Hepatic stellate cell (primary cell): ENCODE results near the gene RPL41.

ENCODE experiments used
- DNase-seq: peaks from one replicate; pipeline ENCODE4 v3.0.0; 2011; ENCODE audit warnings: low spot score

RPL41 gene

DNA sequence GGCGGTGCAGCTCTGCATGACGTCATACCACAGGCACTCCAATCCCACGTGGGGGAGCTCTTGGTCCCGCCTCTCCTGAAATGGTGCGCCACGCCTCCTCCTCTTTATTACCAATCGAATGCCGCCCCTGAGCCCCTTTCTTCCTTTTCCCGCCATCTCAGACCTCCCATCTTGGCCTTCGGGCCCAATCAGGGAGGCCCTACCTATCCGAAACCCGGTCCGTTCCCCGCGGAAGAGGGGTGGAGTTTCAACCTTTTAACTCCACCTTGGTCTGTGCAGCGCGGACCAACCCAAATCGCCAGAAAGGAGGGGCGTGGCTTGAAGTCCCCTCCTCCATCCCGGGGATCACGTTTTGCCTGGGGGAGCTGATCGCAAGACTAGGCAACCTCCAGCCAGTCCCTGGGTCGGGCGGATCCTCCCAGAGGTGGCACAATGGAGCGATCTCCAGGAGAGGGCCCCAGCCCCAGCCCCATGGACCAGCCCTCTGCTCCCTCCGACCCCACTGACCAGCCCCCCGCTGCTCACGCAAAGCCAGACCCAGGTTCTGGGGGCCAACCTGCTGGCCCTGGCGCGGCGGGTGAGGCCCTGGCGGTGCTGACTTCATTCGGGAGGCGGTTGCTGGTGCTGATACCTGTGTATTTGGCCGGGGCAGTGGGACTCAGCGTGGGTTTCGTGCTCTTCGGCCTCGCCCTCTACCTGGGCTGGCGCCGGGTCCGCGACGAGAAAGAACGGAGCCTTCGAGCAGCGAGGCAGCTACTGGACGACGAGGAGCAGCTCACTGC is 11.6 kb downstream of the RPL41 start, which contains the start of gene ESYT1:
Gene ESYT1 (plus strand): TSS at position 380 of the 782 bp plus-strand sequence. CDS start 53 bp downstream, at position 433.
- DNase-seq = peak; percentile 98

DNA sequence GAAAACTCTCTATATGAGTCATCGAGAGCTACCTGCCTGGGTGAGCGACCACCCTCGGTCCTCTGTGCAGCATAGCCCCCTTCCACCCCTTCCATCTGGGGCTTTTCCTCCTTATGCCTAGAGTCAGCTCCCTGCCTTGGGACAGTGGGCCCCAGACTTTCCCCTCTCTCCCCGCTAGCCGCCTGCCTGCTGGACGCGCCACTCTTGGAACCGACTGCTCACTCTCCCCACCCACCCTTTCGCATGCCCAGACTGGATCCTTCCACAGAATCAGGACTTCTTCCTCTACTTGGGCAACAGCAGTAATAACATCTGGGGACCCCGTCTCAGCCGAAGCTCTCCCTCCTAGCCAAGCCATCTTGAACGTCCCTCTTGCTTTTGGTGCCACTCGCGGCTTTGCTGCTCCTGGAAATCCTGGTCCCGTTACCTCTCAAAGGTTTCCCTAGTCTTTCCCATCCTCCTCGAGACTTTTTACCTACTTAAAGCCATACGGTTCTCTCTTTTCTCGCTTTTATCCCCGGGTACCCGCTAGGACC is 12.3 kb downstream of the RPL41 start:
- peak; percentile 47 for DNase-seq

DNA sequence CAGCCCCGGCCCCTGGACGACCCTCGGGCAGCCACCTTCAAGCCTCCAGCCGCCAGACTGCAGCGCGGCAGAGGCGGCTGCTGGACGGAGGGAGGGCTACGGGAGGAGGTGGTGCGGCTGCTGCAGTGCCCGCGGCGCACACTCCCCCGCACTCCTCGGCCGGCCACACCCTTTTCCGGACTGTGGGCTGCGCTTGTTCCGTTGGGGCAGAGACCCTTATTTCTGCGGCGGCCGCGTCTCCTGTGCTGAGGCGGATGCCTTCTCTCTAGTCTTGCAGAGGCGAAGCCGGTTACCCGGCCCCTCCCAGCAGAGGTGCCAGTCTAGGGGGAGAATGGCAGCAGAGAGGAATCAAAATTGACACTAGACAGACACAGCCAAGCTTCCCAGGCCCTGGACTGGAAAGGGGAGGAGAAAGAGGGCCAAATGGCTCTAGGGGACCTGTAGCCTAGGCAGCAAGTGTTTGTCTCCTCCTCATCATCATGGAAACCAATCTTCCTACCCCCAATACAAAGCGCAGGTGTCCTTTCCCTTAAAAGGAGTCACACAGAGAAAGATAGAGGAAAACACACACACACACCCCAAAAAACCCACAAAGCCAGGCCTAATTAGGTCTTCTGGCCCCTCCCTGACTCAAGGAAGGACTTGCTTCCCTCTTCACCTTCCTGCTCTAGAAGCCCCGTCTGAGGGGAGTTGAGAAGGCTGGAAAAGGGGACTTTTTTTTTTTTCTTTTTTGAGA is 12.9 kb downstream of the RPL41 start:
- DNase-seq = peak; percentile 60

GRCh38 chr12:56129942-56130495 is 13.6 kb downstream of the RPL41 start:
- no peak for DNase-seq

GRCh38 chr12:56130876-56131275 is 14.4 kb downstream of the RPL41 start:
- DNase-seq = no peak

- no peak for DNase-seq
Observed at GRCh38 chr12:56134897-56135296, 18.5 kb downstream of the RPL41 start.

DNA sequence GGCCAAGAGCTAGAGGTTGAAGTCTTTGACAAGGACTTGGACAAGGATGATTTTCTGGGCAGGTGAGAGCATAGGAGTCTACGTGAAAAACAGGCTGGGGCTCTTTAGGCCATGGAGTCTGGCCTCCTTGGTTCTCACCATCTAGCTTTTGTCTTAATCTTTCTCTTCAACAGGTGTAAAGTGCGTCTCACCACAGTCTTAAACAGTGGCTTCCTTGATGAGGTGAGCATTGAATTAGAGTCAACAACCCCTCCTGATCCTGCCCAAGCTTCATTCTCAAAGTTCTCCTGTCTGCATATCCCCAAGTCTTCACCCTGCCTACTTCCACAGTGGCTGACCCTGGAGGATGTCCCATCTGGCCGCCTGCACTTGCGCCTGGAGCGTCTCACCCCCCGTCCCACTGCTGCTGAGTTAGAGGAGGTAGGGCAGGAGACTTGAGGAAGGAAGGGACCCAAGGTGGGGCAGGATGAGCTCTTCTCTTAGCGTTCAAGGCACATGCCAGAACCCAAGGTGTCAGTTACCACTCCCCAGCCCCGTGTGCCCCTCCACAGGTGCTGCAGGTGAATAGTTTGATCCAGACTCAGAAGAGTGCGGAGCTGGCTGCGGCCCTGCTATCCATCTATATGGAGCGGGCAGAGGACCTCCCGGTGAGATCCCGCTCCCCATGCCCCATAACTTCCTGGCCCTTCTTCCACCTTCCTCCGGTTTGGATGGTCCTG is 21.6 kb downstream of the RPL41 start:
- no peak for DNase-seq

DNA sequence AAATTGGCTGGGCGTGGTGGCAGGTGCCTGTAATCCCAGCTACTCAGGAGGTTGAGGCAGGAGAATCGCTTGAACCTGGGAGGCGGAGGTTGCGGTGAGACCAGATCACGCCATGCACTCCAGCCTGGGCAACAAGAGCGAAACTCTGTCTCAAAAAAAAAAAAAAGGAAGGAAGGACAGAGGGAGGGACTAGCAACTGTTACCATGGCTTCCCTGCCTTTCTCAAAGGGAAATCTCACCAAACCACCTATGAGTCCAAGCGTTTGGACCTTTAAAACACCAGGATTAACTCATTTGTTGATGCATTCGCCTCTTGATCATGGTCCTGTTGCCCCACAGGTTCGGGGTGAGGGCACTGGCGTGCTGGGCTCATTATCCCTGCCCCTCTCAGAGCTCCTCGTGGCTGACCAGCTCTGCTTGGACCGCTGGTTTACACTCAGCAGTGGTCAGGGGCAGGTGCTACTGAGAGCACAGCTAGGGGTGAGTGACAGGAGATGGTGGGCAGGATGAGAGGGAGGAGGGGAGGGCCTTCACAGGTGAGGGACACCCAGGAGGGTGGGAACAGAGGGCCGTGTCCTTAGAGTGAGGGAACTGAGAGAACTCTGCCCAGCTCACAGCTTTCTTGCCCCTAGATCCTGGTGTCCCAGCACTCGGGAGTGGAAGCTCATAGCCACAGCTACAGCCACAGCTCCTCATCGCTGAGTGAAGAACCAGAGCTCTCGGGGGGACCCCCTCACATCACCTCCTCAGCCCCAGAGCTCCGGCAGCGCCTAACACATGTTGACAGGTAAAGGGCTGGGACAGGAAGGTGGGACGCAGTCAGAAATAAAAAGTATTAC is 25.7 kb downstream of the RPL41 start:
- no peak for DNase-seq

- DNase-seq = no peak
Observed at GRCh38 chr12:56143217-56143616, 26.8 kb downstream of the RPL41 start.

DNA sequence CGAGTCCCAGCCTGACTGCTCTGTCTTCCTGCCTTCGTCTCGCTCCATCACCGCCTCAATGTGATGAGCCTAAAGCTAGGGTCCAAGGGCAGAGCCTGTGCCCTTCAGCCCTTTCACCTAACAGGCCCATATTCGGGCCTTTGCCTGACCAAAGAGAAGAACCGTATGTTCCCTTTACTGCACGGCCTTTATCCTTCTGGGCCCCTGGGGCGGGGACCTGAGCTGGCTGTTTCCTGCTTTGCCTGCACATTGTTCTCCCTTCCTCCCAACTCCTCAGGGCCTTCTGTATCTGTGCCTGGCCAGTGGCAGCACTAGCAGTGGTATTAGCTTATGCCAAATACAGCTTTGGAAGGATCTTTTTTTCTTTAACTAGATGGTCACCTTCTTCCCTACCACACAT is 27.4 kb downstream of the RPL41 start:
- no peak for DNase-seq

GRCh38 chr12:56145217-56145616 is 28.8 kb downstream of the RPL41 start:
- DNase-seq = no peak

DNA sequence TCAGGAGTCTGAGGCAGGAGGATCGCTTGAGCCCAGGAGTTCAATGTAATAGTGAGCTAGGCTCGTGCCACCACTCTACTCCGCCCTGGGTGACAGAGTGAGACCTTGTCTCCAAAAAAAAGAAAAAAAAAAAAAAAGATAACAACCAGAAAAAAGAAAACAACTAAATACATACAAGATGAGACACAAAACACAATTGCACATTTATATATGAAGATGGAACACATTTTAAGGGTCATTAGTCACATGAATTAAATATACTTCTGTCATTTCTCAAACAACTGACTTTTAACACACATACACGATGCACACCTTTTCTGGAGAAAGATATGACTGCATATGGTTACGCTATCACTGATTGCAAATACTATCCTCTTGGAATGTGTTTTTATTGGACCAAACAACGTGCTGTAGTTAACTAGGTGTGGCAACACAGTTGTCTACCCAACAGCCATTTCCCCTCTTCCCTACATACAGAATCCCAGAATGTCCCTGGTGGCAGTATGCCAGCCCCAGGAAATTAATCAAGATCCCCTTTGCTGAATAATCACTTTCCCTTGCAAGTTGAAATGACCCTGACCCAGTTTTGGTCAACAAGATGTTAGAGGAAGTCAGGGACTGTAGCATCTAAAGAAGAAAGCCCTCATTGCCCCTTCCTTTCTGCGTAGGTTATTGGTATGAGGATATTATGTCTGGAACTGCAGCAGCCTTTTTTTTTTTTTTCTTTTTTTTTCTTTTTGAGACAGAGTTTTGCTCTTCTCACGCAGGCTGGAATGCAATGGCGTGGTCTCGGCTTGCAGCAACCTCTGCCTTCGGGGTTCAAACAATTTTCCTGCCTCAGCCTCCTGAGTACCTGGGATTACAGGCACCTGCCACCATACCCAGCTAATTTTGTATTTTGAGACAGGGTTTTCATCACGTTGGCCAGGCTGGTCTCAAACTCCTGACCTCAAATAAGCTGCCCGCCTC is 30.3 kb downstream of the RPL41 start:
- DNase-seq = no peak

- no peak for DNase-seq
Observed at GRCh38 chr12:56150563-56150962, 34.1 kb downstream of the RPL41 start.

DNA sequence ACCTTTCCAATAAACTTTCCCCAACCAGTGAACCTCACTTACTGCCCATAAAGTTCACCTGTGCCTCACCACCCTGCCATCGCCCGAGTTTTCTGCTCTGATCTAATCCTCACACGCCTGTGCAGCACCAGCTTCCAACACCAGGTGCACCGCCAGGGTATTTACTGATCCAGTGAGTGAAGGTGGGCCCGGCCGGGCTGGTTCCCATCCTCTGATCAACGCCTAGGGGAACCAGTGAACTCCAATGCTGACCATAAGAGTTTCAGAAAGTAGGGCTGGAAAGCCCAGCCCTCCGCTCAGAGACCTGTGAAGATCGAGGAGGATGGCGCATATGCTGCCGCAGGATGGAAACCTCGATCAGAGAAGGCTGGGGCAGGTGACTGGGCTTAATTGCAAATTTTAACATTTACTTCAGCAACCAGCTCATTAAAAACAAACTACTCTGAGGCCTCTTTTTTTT is 35.3 kb downstream of the RPL41 start:
- no peak for DNase-seq

DNA sequence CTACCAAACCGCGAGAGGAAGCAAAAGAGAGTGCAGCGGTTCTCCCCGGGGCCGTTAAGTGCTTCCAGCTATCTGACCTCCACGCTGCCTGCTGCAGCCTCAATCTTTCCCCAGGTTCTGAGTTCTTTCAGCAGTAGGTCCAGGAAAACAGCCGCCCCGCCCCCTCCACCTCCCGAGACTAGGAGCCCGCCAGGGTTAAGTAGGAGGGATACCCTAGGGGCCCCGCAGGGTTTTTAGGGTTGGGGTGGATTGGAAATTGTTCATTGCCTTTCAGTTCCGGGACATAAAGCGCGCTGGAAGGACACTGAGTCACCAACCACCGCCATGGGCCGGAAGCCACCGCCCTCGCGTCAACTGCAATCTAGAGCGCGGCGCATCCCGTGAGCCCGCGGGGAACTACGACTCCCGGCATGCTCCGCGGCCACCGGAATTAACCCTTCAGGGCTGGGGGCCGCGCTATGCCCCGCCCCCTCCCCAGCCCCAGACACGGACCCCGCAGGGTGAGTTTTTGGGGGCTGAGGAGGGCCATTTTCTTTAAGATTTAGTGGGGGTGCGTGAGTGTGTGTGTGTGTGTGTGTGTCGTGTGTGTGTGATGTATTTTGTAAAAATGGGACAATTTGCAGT is 35.8 kb downstream of the RPL41 start, which contains the start of gene MYL6B:
Gene MYL6B (plus strand): TSS at position 456 of the 624 bp plus-strand sequence. CDS start 1,332 bp downstream, outside the sequence.
- DNase-seq = peak; percentile 95

DNA sequence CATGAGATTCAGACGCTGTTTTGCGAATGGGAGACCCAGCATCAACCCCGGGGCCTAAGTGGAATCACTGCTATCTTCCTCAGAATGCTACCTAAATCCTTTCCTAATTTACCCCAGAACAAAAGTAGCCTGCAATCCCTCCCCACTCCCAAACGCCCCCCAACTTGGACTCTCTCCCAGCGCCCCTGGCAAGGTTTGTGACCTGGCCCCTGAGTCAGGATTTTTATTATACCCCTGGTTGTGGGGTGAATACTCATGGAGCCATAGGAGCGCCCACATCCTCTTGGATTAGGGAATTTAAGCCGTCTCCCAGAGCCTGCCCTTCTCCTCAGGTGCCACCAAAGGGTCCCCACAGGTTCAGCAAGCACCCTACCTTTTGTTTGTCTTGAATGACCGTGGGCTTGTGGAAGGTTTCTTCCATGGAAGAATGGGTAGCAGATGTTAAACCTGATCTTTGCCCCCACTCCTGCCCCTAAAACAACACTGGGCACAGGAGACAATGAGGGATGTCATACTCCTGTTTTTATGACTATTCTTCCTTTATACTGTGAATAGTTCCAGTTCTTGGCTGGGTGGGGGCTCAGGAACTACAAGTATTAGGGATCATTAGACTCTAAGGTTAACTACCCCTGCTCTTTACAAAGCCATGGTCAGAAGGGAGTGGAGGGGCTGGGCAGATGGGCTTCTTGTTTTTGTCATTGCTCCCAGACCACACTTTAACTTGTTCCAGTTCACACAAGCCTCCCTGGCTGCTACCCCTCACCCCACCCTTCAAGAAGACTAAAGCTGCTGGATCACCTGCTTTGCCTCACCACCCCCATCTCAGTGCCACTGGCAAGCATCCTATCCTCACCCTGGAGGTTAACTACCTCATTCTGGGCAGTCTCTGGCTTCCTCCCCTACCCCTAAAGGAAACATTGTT is 36.6 kb downstream of the RPL41 start:
- DNase-seq = no peak

GRCh38 chr12:56153678-56154065 is 37.2 kb downstream of the RPL41 start:
- DNase-seq = no peak

DNA sequence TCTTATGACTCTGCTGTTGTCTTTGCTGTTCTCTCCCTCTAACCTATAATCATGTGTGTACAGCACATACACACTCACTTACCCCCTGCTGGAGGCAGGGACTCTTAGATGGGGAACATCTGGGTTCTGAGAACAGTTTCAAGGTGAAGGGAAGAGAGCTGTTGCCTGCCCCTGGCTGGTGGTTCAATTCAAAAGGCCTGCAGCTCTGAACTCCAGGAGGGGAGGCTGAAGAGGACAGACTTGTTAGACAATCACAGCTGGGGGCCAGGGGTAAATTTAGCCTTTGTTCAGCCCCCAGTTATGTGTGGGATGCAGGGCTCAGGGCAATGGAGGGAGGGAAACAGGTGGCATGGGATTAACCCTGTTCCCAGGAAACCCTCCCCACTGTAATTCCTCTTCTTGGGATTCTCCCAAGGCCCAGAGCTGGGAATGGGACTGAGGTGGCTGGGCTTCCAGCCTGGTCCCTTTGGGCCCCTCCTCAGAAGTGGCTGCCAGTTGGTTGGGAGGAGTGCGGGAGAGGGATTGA is 37.9 kb downstream of the RPL41 start:
- DNase-seq = no peak
